Loucy (cell line): ENCODE data around the gene HDLBP.

Experiments used
- H2AFZ ChIP-seq: fragments of 200-600 bp; sonication (generic); 2 replicates; pipeline ENCODE4 v1.6.0; 2016; ENCODE audit warnings: antibody characterized with exemption, mild to moderate bottlenecking, low read length, moderate library complexity
- H3F3A ChIP-seq: fragments of 200-600 bp; 2 replicates; pipeline ENCODE4 v1.6.0; 2016; ENCODE audit warnings: antibody characterized with exemption, low read depth, mild to moderate bottlenecking
- H3K27me3 ChIP-seq: fragments of 200-600 bp; sonication (generic); 2 replicates; pipeline ENCODE4 v1.6.1; 2014; ENCODE audit warnings: low read length, mild to moderate bottlenecking; ENCODE audit not compliant: insufficient read depth, poor library complexity, severe bottlenecking
- H3K36me3 ChIP-seq: fragments of 200-600 bp; sonication (generic); 2 replicates; pipeline ENCODE4 v1.6.1; 2016; ENCODE audit warnings: low read length; ENCODE audit not compliant: insufficient read depth
- H3K4me1 ChIP-seq: fragments of 200-600 bp; sonication (generic); 2 replicates; pipeline ENCODE4 v1.5.1; 2014; ENCODE audit warnings: low read length, mild to moderate bottlenecking; ENCODE audit not compliant: insufficient read depth, poor library complexity, severe bottlenecking
- H3K4me2 ChIP-seq: fragments of 200-600 bp; sonication (generic); 2 replicates; pipeline ENCODE4 v1.6.0; 2014; ENCODE audit warnings: antibody characterized with exemption, low read length, low read depth, mild to moderate bottlenecking; ENCODE audit not compliant: poor library complexity, severe bottlenecking
- H3K4me3 ChIP-seq: fragments of 200-600 bp; sonication (generic); 2 replicates; pipeline ENCODE4 v1.5.1; 2014; ENCODE audit warnings: low read length, mild to moderate bottlenecking, mixed read lengths; ENCODE audit not compliant: poor library complexity, severe bottlenecking
- H3K79me2 ChIP-seq: fragments of 200-600 bp; sonication (generic); 2 replicates; pipeline ENCODE4 v1.6.1; 2014; ENCODE audit warnings: low read length; ENCODE audit not compliant: insufficient read depth
- H3K9ac ChIP-seq: fragments of 200-600 bp; sonication (generic); 2 replicates; pipeline ENCODE4 v1.6.0; 2014; ENCODE audit warnings: mild to moderate bottlenecking, low read depth, low read length, moderate library complexity; ENCODE audit not compliant: poor library complexity, severe bottlenecking
- H3K9me2 ChIP-seq: fragments of 200-600 bp; sonication (generic); replicated peaks from 2 replicates; pipeline ENCODE4 v1.6.1; 2016; ENCODE audit warnings: low read depth, low read length, mixed read lengths
- H3K9me3 ChIP-seq: fragments of 200-600 bp; sonication (generic); 2 replicates; pipeline ENCODE4 v1.6.1; 2014; ENCODE audit warnings: mild to moderate bottlenecking, antibody characterized with exemption, low read length, low read depth; ENCODE audit not compliant: insufficient read depth
- H4K20me1 ChIP-seq: fragments of 200-600 bp; sonication (generic); 2 replicates; pipeline ENCODE4 v1.6.0; 2014; ENCODE audit warnings: antibody characterized with exemption, low read length, mild to moderate bottlenecking; ENCODE audit not compliant: insufficient read depth, poor library complexity, severe bottlenecking
- EZH2phosphoT487 ChIP-seq: fragments of 200-600 bp; IDR thresholded peaks from 2 replicates; pipeline ENCODE4 v1.6.1; 2018; ENCODE audit warnings: antibody characterized with exemption, mild to moderate bottlenecking, moderate library complexity, borderline replicate concordance
- TF ChIP-seq, protein P1 (sequence below): fragments of 200-600 bp; sonication (generic); conservative IDR thresholded peaks from 2 replicates; pipeline ENCODE4 v1.5.1; 2014; ENCODE audit warnings: mild to moderate bottlenecking, antibody characterized with exemption, low read length

The HDLBP gene

DNA sequence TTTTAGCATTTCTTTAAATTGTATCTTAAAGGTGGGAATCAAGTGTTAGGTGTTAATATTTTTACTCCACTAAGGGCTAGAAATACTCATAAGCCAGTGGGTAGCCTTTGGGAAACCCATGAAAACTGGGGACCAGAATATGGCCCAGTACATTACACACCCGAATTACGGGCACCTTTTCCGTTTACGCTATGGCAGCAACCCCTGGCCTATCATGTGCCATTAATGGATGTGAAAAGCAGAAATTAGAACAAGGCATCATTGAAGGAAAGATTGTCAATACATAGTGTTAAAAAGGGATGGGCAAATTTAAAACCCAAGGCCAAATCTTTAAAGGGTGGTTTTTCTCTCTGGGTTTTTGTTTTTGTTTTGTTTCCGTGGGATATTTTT is 41.4 kb upstream of the HDLBP start:
- Histone ChIP-seq H3K9me3 (no peaks in the 10 kb centered on the region), H3K4me1 (peaks cover 24% of the 10 kb centered on the region), H3K4me3 (peak overlapping the region; percentile 94), H3F3A (peaks cover 8% of the 10 kb centered on the region; the same call in 1 of the 2 replicates), H3K27me3 (no peaks in the 10 kb centered on the region), H3K79me2 (peaks cover 20% of the 10 kb centered on the region), H3K9ac (peak overlapping the region; percentile 82), H3K9me2 (no peaks in the 10 kb centered on the region), H4K20me1 (peaks cover 16% of the 10 kb centered on the region), H2AFZ (no peak overlapping the region), H3K36me3 (peaks cover 32% of the 10 kb centered on the region; the same call in 1 of the 2 replicates), H3K4me2 (peak overlapping the region; percentile 98)
- TF ChIP-seq EZH2phosphoT487 = no peak
- TF ChIP-seq, protein P1, sequence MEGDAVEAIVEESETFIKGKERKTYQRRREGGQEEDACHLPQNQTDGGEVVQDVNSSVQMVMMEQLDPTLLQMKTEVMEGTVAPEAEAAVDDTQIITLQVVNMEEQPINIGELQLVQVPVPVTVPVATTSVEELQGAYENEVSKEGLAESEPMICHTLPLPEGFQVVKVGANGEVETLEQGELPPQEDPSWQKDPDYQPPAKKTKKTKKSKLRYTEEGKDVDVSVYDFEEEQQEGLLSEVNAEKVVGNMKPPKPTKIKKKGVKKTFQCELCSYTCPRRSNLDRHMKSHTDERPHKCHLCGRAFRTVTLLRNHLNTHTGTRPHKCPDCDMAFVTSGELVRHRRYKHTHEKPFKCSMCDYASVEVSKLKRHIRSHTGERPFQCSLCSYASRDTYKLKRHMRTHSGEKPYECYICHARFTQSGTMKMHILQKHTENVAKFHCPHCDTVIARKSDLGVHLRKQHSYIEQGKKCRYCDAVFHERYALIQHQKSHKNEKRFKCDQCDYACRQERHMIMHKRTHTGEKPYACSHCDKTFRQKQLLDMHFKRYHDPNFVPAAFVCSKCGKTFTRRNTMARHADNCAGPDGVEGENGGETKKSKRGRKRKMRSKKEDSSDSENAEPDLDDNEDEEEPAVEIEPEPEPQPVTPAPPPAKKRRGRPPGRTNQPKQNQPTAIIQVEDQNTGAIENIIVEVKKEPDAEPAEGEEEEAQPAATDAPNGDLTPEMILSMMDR = no peak

DNA sequence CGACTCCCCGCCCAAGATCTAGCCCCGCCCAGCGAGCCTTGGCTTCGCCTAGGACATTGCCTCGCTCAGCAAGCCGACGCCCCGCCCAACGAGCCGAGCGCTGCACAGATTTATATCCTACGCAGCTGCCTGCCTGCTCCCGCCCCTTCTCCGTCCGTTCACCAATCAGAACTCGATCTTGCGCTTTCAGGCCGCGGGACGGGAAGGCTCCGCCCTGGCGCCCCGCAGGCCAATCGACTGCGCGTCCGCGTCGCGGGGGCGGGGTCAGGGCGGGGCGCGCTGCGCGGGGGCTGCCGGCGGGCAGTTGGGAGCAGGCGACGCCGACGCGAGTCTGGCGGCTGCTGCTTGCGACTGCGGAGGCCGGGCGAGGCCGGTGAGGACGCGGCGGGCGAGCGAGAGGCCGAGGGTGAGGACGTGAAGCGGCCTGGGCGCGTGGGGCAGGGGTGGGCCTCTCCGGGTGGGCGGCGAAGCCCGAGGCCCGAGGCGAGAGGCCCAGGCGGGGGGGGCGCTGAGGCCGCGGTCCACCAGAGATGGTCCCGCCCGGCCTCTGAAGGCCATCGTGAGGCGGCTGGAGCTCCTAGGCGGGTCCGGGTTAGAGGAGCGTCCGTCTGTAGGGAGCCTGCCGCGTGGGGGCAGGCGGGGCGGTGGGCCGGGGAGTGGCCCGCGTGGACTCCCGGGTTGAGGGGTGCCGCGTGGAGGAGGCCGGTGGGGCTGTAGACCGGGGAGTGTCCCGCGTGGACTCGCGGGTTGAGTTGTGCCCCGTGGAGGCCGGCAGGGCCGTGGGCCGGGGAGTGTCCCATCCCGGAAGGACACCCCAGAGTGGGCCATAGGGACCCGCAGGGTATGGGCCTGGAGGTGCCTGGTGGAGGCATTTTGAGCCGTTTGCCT is 40.8 kb upstream of the HDLBP start, which contains the start of gene FARP2:
TSS of gene FARP2 (plus strand) at position 303 of the 888 bp plus-strand sequence. CDS start 16,823 bp downstream, outside the sequence.
- Histone ChIP-seq H3K4me1 (peaks cover 24% of the 10 kb centered on the region), H3K9me2 (no peaks in the 10 kb centered on the region), H3K4me3 (peak within 1 kb of the TSS; percentile 94), H3K79me2 (peaks cover 20% of the 10 kb centered on the region), H3K4me2 (peak within 1 kb of the TSS; percentile 98), H4K20me1 (peaks cover 16% of the 10 kb centered on the region), H3K27me3 (no peaks in the 10 kb centered on the region), H3K9me3 (no peaks in the 10 kb centered on the region), H2AFZ (peak within 1 kb of the TSS; percentile 74), H3K9ac (peak within 1 kb of the TSS; percentile 82), H3K36me3 (peaks cover 38% of the 10 kb centered on the region), H3F3A (peaks cover 8% of the 10 kb centered on the region; the same call in 1 of the 2 replicates)
- TF ChIP-seq, protein P1 = no peak
- no peak for TF ChIP-seq EZH2phosphoT487

DNA sequence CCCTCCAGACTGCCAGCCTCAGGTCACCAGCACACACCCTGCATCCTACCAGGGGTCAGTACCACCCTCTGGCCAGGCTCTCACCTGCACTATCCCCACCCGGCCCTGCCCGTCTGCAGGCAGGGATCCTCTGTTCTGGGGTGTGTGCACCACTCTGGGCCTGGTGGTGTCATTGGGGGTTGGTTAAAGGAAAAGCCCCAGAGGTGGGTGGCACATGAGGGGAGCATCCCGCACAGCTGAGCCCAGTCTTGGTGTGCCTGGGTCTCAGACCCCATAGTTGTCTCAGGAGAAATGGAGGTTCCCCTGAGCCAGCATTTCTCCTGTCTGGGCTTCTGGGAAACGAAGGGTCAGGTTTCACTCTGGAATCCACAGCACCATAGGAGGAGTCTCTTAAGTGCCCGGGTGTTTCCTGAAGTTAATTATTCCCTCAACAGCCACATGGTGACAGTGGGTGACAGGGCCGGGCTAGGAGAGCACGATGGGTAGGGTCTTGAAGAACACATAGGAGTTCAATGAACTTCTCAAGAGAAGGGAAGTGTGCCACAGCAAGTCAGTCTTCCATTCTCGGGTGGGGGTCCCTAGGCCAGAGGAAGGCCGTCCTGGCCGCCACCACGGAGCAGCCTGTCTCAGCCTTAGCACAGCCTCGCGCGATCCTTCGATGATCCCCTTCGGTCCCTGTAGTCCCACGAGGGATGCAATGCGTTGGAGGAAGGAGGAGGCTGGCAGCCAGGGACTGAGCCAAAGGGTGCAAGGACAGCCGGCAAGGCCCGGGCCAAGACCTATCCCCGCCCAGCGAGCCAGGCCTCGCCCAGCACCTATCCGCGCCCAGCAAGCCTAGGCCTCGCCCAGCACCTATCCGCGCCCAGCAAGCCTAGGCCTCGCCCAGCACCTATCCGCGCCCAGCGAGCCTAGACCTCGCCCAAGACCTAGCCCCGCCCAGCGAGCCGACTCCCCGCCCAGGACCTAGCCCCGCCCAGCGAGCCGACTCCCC is 39.5 kb upstream of the HDLBP start:
- Histone ChIP-seq H3F3A (peaks cover 8% of the 10 kb centered on the region; the same call in 1 of the 2 replicates), H3K9me2 (no peaks in the 10 kb centered on the region), H3K4me2 (no peak overlapping the region), H2AFZ (no peak overlapping the region), H3K9me3 (no peaks in the 10 kb centered on the region), H3K79me2 (peaks cover 20% of the 10 kb centered on the region), H3K27me3 (no peaks in the 10 kb centered on the region), H3K36me3 (peaks cover 50% of the 10 kb centered on the region), H3K4me1 (peaks cover 24% of the 10 kb centered on the region), H4K20me1 (peaks cover 16% of the 10 kb centered on the region), H3K9ac (no peak overlapping the region), H3K4me3 (no peak overlapping the region)
- TF ChIP-seq EZH2phosphoT487 = no peak
- TF ChIP-seq, protein P1 = no peak
